IMR-90 (cell line): ENCODE data around the gene CEP170B. TPM values are rescaled to one million over a fixed set of nuclear protein-coding genes. Genes with fewer than 3 reads are reported as not detected.

ENCODE experiments used
- ATAC-seq: fragments of 200-7000 bp; cut with Tn5 transposase; 2 replicates; pipeline ENCODE4 v1.9.1; 2020; ENCODE audit warnings: low read depth, mild to moderate bottlenecking, moderate library complexity
- BruUV-seq: library from RNA; stranded (reverse); fragments of 400-500 nt; replicated peaks from 2 replicates; lab custom pipeline; 2021; lab: Mats Ljungman, UMichigan
- CTCF ChIA-PET: fragments of 300-600 bp; formaldehyde crosslinking; extraction: SDS; loops from one replicate; lab custom pipeline; 2021; ENCODE audit warnings: antibody characterized with exemption; lab: Yijun Ruan, JAX
- POLR2A ChIA-PET: fragments of 300-600 bp; sonication (Branson Sonifier 250); formaldehyde crosslinking; loops from one replicate; lab custom pipeline; 2022; ENCODE audit warnings: antibody characterized with exemption; ENCODE audit not compliant: unreplicated experiment; lab: Charles Lee
- DNase-seq: peaks from one replicate; pipeline ENCODE4 v3.0.0; 2013
- H2AFZ ChIP-seq: replicated peaks from 2 replicates; pipeline ENCODE3; 2013; ENCODE audit warnings: low read length, mild to moderate bottlenecking; ENCODE audit not compliant: poor library complexity
- H2AK5ac ChIP-seq: 2 replicates; pipeline ENCODE4 v1.6.1; 2013; ENCODE audit warnings: low read depth, low read length, inconsistent platforms
- H2AK9ac ChIP-seq: replicated peaks from 2 replicates; pipeline ENCODE3; 2013; ENCODE audit warnings: mild to moderate bottlenecking, low read depth, low read length, moderate library complexity; ENCODE audit not compliant: poor library complexity
- H2BK120ac ChIP-seq: 2 replicates; pipeline ENCODE4 v1.6.1; 2013; ENCODE audit warnings: low read depth, low read length, inconsistent platforms
- H2BK15ac ChIP-seq: 3 replicates; pipeline ENCODE4 v1.6.1; 2013; ENCODE audit warnings: low read depth, low read length, inconsistent platforms
- H2BK20ac ChIP-seq: 2 replicates; pipeline ENCODE4 v1.6.1; 2013; ENCODE audit warnings: low read depth, mild to moderate bottlenecking, inconsistent platforms, low read length, moderate library complexity
- H2BK5ac ChIP-seq: 2 replicates; pipeline ENCODE4 v1.6.1; 2013; ENCODE audit warnings: mild to moderate bottlenecking, low read depth, low read length, inconsistent platforms; ENCODE audit not compliant: poor library complexity, severe bottlenecking
- H3K14ac ChIP-seq: replicated peaks from 2 replicates; pipeline ENCODE4 v1.6.1; 2013; ENCODE audit warnings: low read depth, low read length, inconsistent platforms
- H3K18ac ChIP-seq: 2 replicates; pipeline ENCODE4 v1.6.1; 2013; ENCODE audit warnings: low read depth, low read length, control low read depth
- H3K23ac ChIP-seq: 2 replicates; pipeline ENCODE4 v1.6.1; 2013; ENCODE audit warnings: low read depth, low read length, inconsistent platforms
- H3K27ac ChIP-seq: 2 replicates; pipeline ENCODE4 v1.5.1; 2013; ENCODE audit warnings: mild to moderate bottlenecking, control low read depth, low read length; ENCODE audit not compliant: insufficient read depth
- H3K27me3 ChIP-seq: 2 replicates; pipeline ENCODE4 v1.6.1; 2013; ENCODE audit warnings: low read length; ENCODE audit not compliant: control insufficient read depth, insufficient read depth
- H3K36me3 ChIP-seq: 2 replicates; pipeline ENCODE4 v1.6.1; 2013; ENCODE audit warnings: low read length, mixed read lengths; ENCODE audit not compliant: control insufficient read depth, insufficient read depth
- H3K4ac ChIP-seq: 2 replicates; pipeline ENCODE4 v1.6.1; 2013; ENCODE audit warnings: low read depth, low read length, inconsistent platforms
- H3K4me1 ChIP-seq: 2 replicates; pipeline ENCODE4 v1.6.1; 2013; ENCODE audit warnings: low read length, mixed read lengths; ENCODE audit not compliant: control insufficient read depth, insufficient read depth
- H3K4me2 ChIP-seq: 2 replicates; pipeline ENCODE4 v1.6.1; 2013; ENCODE audit warnings: low read depth, mild to moderate bottlenecking, control low read depth, low read length, moderate library complexity
- H3K4me3 ChIP-seq: 2 replicates; pipeline ENCODE4 v1.5.1; 2013; ENCODE audit warnings: low read depth, mild to moderate bottlenecking, control low read depth, low read length, moderate library complexity; ENCODE audit not compliant: insufficient read depth
- H3K56ac ChIP-seq: 2 replicates; pipeline ENCODE4 v1.6.1; 2013; ENCODE audit warnings: low read length, inconsistent platforms; ENCODE audit not compliant: insufficient read depth; ENCODE audit errors: extremely low read depth
- H3K79me1 ChIP-seq, 2 experiments: 2 replicates each; pipeline ENCODE4 v1.6.1; 2013; ENCODE audit warnings: low read length in 2 of 2, inconsistent platforms in 1 of 2, low read depth in 1 of 2
- H3K9ac ChIP-seq: 2 replicates; pipeline ENCODE4 v1.6.1; 2013; ENCODE audit warnings: low read depth, low read length, control low read depth
- H3K9me1 ChIP-seq: 2 replicates; pipeline ENCODE4 v1.6.1; 2013; ENCODE audit warnings: low read length, inconsistent platforms; ENCODE audit not compliant: insufficient read depth
- H3K9me3 ChIP-seq: 2 replicates; pipeline ENCODE4 v1.6.1; 2013; ENCODE audit warnings: low read length; ENCODE audit not compliant: control insufficient read depth, insufficient read depth
- H4K20me1 ChIP-seq: 2 replicates; pipeline ENCODE4 v1.6.1; 2013; ENCODE audit warnings: low read length, inconsistent platforms; ENCODE audit not compliant: insufficient read depth
- H4K5ac ChIP-seq: 2 replicates; pipeline ENCODE4 v1.6.1; 2013; ENCODE audit warnings: mild to moderate bottlenecking, low read depth, low read length, control low read depth
- H4K8ac ChIP-seq, 2 experiments: 2 replicates each; pipeline ENCODE4 v1.6.1; 2013; ENCODE audit warnings: low read depth in 2 of 2, low read length in 2 of 2, control low read depth in 1 of 2, inconsistent platforms in 1 of 2
- H4K91ac ChIP-seq: 2 replicates; pipeline ENCODE4 v1.6.1; 2013; ENCODE audit warnings: low read depth, low read length, inconsistent platforms; ENCODE audit not compliant: insufficient read depth
- FOS ChIP-seq: fragments of 150-350 bp; IDR thresholded peaks from 2 replicates; pipeline ENCODE4 v1.6.1; 2016; ENCODE audit warnings: low read depth, low read length
- MAFK ChIP-seq: IDR thresholded peaks from 2 replicates; pipeline ENCODE4 v1.6.1; 2012; ENCODE audit warnings: low read depth, low read length, improper control_type of control experiment
- WGBS, 2 experiments: methylation state at CpG; one replicate each; pipeline versions ENCODE4 v1.1.5 to v1.1.7; 2013; ENCODE audit warnings: missing lambda C conversion rate in 2 of 2; ENCODE audit not compliant: insufficient read length in 1 of 2; ENCODE audit errors: extremely low coverage in 2 of 2; 5-methylcytosine and 5-hydroxymethylcytosine counted together
- dilution Hi-C: fragments of 300-500 bp; cut with HindIII; formaldehyde crosslinking; loops from one replicate; pipeline ENCODE4 v1.14.3; 2018; ENCODE audit warnings: low sequenced_read_pairs; ENCODE audit not compliant: unreplicated experiment
- in situ Hi-C: fragments of 300-500 bp; cut with MboI; formaldehyde crosslinking; loops from 3 replicates; pipeline ENCODE4 v1.14.3; 2019; ENCODE audit warnings: low sequenced_read_pairs, inconsistent platforms, mixed read lengths
- intact Hi-C: fragments of 100-400 bp; cut with micrococcal nuclease; formaldehyde crosslinking; loops from 2 replicates; pipeline ENCODE4 v1.10.0; 2022
- polyA plus RNA-seq, 3 experiments: library from polyadenylated mRNA; depleted of rRNA; stranded (reverse); fragments of >200 nt; gene quantifications; 2 replicates each; pipeline ENCODE4 v1.2.3, GENCODE V29; 2012; ENCODE audit warnings: low replicate concordance in 1 of 3
- total RNA-seq: library from RNA; depleted of rRNA; stranded (reverse); fragments of >200 nt; gene quantifications from 2 replicates; pipeline ENCODE4 v1.2.3, GENCODE V29; 2012

The CEP170B gene
- total and polyA plus RNA-seq, 2 of the 4 experiments (the other 2 are of a cell fraction): 3.6 to 13.1 TPM

DNA sequence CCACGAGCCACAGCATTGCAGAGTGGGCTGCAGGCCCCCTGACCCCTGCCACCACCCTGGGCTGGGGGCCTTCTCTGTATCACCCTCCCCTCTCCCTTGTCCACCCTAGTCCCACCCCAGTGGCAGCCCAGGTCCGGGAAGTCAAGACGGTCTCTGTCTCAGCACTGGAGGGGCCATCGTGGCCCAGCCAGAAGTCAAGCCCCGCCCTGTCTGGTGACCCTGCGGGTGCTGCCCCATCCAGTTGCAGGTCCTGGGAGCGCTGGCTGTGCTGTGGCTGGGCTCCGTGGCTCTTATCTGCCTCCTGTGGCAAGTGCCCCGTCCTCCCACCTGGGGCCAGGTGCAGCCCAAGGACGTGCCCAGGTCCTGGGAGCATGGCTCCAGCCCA lies 62.4 kb downstream of the CEP170B start:
- ATAC-seq (no peak), DNase-seq (no peak)
- Histone ChIP-seq H4K91ac (no peak overlapping the region), H2AFZ (no peak overlapping the region), H4K8ac (no peak overlapping the region), H4K20me1 (no peaks in the 10 kb centered on the region), H2BK20ac (no peak overlapping the region), H4K5ac (no peak overlapping the region), H3K4me2 (no peak overlapping the region), H3K9ac (no peak overlapping the region), H2AK5ac (no peak overlapping the region), H2BK15ac (no peak overlapping the region), H3K9me3 (peaks cover 6% of the 10 kb centered on the region; the same call in 1 of the 2 replicates), H3K79me1 (no peaks in the 10 kb centered on the region), H3K18ac (no peak overlapping the region), H3K4ac (no peak overlapping the region), H3K4me1 (no peaks in the 10 kb centered on the region; the same call in 1 of the 2 replicates), H3K4me3 (no peak overlapping the region), H3K9me1 (no peaks in the 10 kb centered on the region), H3K14ac (no peak overlapping the region), H2AK9ac (peak overlapping the region; percentile 61), H2BK120ac (no peak overlapping the region), H3K36me3 (no peaks in the 10 kb centered on the region), H3K23ac (no peak overlapping the region), H2BK5ac (no peak overlapping the region), H3K56ac (no peak overlapping the region), H3K27me3 (peaks cover 29% of the 10 kb centered on the region; the same call in 1 of the 2 replicates), H3K27ac (no peak overlapping the region)
- TF ChIP-seq FOS (no peak), MAFK (no peak)
- ChIA-PET CTCF (no interaction called here), POLR2A (no interaction called here)
- WGBS, 2 experiments: 49% methylated on average over 6 of the region's 10 CpGs; no CpG with 5 or more reads in 1 of the 2 experiments
- in situ Hi-C loops (no loop called here), intact Hi-C loops (no loop called here), dilution Hi-C loops (no loop called here)
- BruUV-seq: no TSS peak
